Loucy (cell line): Measurements from ENCODE around the gene SNX24.

Experiments used
- H2AFZ ChIP-seq: fragments of 200-600 bp; sonication (generic); 2 replicates; pipeline ENCODE4 v1.6.0; 2016; ENCODE audit warnings: antibody characterized with exemption, mild to moderate bottlenecking, low read length, moderate library complexity
- H3F3A ChIP-seq: fragments of 200-600 bp; 2 replicates; pipeline ENCODE4 v1.6.0; 2016; ENCODE audit warnings: antibody characterized with exemption, low read depth, mild to moderate bottlenecking
- H3K27me3 ChIP-seq: fragments of 200-600 bp; sonication (generic); 2 replicates; pipeline ENCODE4 v1.6.1; 2014; ENCODE audit warnings: low read length, mild to moderate bottlenecking; ENCODE audit not compliant: insufficient read depth, poor library complexity, severe bottlenecking
- H3K36me3 ChIP-seq: fragments of 200-600 bp; sonication (generic); 2 replicates; pipeline ENCODE4 v1.6.1; 2016; ENCODE audit warnings: low read length; ENCODE audit not compliant: insufficient read depth
- H3K4me1 ChIP-seq: fragments of 200-600 bp; sonication (generic); 2 replicates; pipeline ENCODE4 v1.5.1; 2014; ENCODE audit warnings: low read length, mild to moderate bottlenecking; ENCODE audit not compliant: insufficient read depth, poor library complexity, severe bottlenecking
- H3K4me2 ChIP-seq: fragments of 200-600 bp; sonication (generic); 2 replicates; pipeline ENCODE4 v1.6.0; 2014; ENCODE audit warnings: antibody characterized with exemption, low read length, low read depth, mild to moderate bottlenecking; ENCODE audit not compliant: poor library complexity, severe bottlenecking
- H3K4me3 ChIP-seq: fragments of 200-600 bp; sonication (generic); 2 replicates; pipeline ENCODE4 v1.5.1; 2014; ENCODE audit warnings: low read length, mild to moderate bottlenecking, mixed read lengths; ENCODE audit not compliant: poor library complexity, severe bottlenecking
- H3K79me2 ChIP-seq: fragments of 200-600 bp; sonication (generic); 2 replicates; pipeline ENCODE4 v1.6.1; 2014; ENCODE audit warnings: low read length; ENCODE audit not compliant: insufficient read depth
- H3K9ac ChIP-seq: fragments of 200-600 bp; sonication (generic); 2 replicates; pipeline ENCODE4 v1.6.0; 2014; ENCODE audit warnings: mild to moderate bottlenecking, low read depth, low read length, moderate library complexity; ENCODE audit not compliant: poor library complexity, severe bottlenecking
- H3K9me2 ChIP-seq: fragments of 200-600 bp; sonication (generic); replicated peaks from 2 replicates; pipeline ENCODE4 v1.6.1; 2016; ENCODE audit warnings: low read depth, low read length, mixed read lengths
- H3K9me3 ChIP-seq: fragments of 200-600 bp; sonication (generic); 2 replicates; pipeline ENCODE4 v1.6.1; 2014; ENCODE audit warnings: mild to moderate bottlenecking, antibody characterized with exemption, low read length, low read depth; ENCODE audit not compliant: insufficient read depth
- H4K20me1 ChIP-seq: fragments of 200-600 bp; sonication (generic); 2 replicates; pipeline ENCODE4 v1.6.0; 2014; ENCODE audit warnings: antibody characterized with exemption, low read length, mild to moderate bottlenecking; ENCODE audit not compliant: insufficient read depth, poor library complexity, severe bottlenecking
- CTCF ChIP-seq: fragments of 200-600 bp; sonication (generic); conservative IDR thresholded peaks from 2 replicates; pipeline ENCODE4 v1.5.1; 2014; ENCODE audit warnings: mild to moderate bottlenecking, antibody characterized with exemption, low read length
- EZH2phosphoT487 ChIP-seq: fragments of 200-600 bp; IDR thresholded peaks from 2 replicates; pipeline ENCODE4 v1.6.1; 2018; ENCODE audit warnings: antibody characterized with exemption, mild to moderate bottlenecking, moderate library complexity, borderline replicate concordance

Gene SNX24

GRCh38 chr5:122835681-122836080 is 9.7 kb upstream of the SNX24 start:
- H3K4me3 ChIP-seq, result no peak overlapping the region
- H3K9me2 ChIP-seq, result no peaks in the 10 kb centered on the region
- H3K9me3 ChIP-seq, result no peaks in the 10 kb centered on the region
- no peaks in the 10 kb centered on the region for H3K27me3 ChIP-seq
- H3K79me2 ChIP-seq, result no peaks in the 10 kb centered on the region
- no peaks in the 10 kb centered on the region for H3K4me1 ChIP-seq
- H4K20me1 ChIP-seq, result no peaks in the 10 kb centered on the region
- no peaks in the 10 kb centered on the region for H3K36me3 ChIP-seq
- no peaks in the 10 kb centered on the region for H3F3A ChIP-seq
- no peak overlapping the region for H2AFZ ChIP-seq
- TF ChIP-seq CTCF, result no peak
- TF ChIP-seq EZH2phosphoT487, result no peak
- H3K9ac ChIP-seq, result no peak overlapping the region
- H3K4me2 ChIP-seq, result no peak overlapping the region

DNA sequence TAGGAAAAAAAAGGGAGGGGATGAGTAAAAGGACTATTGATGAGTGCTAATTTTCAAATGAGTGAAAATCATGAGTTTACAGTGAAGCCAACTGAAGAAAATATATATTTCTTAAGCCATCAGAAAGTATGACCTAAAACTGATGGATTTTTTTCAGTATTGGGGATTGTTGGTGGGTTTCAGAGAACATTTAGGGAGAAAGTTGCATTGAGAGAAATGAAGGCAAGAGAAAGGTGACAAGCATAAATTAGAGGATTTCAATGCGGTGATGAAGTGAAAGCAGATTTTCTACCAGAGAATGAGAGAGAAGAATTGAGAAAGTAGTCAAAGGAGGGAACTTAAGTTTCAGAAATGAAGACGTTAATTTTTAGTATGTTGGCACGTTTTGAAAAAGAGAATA is 8.5 kb upstream of the SNX24 start:
- H3K4me2 ChIP-seq, result no peak overlapping the region
- no peaks in the 10 kb centered on the region for H4K20me1 ChIP-seq
- H3K9me3 ChIP-seq, result no peaks in the 10 kb centered on the region
- H3F3A ChIP-seq, result no peaks in the 10 kb centered on the region
- no peaks in the 10 kb centered on the region for H3K27me3 ChIP-seq
- H3K4me3 ChIP-seq, result no peak overlapping the region
- H2AFZ ChIP-seq, result no peak overlapping the region
- no peaks in the 10 kb centered on the region for H3K9me2 ChIP-seq
- no peak for TF ChIP-seq EZH2phosphoT487
- TF ChIP-seq CTCF, result no peak
- H3K79me2 ChIP-seq, result no peaks in the 10 kb centered on the region
- H3K36me3 ChIP-seq, result no peaks in the 10 kb centered on the region
- H3K9ac ChIP-seq, result no peak overlapping the region
- H3K4me1 ChIP-seq, result no peaks in the 10 kb centered on the region

DNA sequence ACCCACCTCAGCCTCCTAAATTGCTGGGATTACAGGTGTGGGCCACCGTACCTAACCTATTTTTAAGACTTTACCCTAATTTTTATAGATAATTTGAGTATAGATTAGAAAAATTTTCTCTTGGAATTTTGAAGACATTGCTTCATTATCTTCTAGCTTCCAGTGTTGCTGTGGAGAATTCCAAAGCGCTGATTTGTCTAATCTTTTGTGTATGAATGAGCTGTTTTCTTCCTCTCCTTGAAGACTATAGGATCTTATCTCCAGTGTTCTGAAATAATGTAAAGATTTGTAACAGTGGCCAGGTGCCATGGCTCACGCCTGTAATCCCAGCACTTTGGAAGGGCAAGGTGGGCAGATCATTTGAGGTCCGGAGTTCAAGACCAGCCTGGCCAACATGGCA is 5.7 kb upstream of the SNX24 start:
- H3K9me2 ChIP-seq, result no peaks in the 10 kb centered on the region
- H3K4me1 ChIP-seq, result peaks cover 7% of the 10 kb centered on the region
- H3K36me3 ChIP-seq, result no peaks in the 10 kb centered on the region
- no peak overlapping the region for H3K4me2 ChIP-seq
- no peaks in the 10 kb centered on the region for H3K9me3 ChIP-seq
- H3K27me3 ChIP-seq, result no peaks in the 10 kb centered on the region
- no peak overlapping the region for H3K4me3 ChIP-seq
- no peak for TF ChIP-seq CTCF
- no peak for TF ChIP-seq EZH2phosphoT487
- no peaks in the 10 kb centered on the region for H3K79me2 ChIP-seq
- H2AFZ ChIP-seq, result no peak overlapping the region
- H4K20me1 ChIP-seq, result no peaks in the 10 kb centered on the region
- no peaks in the 10 kb centered on the region for H3F3A ChIP-seq
- H3K9ac ChIP-seq, result no peak overlapping the region
